Cerebellar nuclear complex (tissue), 1 donor: ENCODE data around the gene KIF6.
"Not testable (repeated sequence)": the region's sequence is repeated elsewhere in the genome, so short reads cannot be mapped to it uniquely, and the experiment has no call there.

ENCODE experiments used
- DNase-seq, 2 experiments: peaks; one replicate each; lab custom pipeline; 2025; lab: John Stamatoyannopoulos, UW

Gene KIF6

DNA sequence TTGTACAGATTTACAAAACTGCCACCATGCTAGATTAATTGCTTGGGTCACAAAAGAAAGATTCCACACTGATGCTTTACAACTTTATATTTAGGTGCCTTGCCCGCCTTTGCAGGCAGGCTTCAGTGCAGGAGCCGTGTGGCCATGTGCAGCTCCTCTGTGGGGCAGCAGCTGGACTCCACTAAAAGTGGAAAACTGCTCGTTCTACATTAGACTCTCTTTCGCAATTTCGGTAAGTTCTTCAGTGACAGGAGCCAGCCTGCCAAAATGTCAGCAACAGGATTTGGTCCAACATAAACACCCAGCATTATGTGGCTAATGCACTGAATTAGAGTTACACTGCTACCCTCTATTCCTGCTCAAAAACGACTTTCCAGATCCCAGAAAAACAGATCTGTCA, 228.3 kb downstream of the KIF6 start:
- DNase-seq, result no peak

DNA sequence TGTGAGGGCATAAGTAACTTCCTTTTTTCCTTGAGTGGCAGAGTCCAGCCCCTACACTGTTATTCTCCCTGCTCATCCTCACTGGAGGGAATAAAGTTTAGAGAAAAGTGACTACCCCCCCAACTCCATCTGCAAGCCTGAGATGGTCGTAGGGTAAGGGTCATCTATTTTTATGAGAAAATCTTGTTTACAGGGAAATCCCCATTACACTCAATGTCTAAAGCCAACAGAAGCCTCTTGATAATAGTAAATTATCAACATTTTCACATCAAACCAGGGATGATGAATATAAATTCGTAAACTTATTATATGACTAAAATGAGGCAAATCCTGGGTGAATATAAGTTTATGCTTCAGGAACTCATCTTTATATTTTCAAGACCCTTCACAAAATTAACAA, 228.8 kb downstream of the KIF6 start:
- DNase-seq, result no peak

DNA sequence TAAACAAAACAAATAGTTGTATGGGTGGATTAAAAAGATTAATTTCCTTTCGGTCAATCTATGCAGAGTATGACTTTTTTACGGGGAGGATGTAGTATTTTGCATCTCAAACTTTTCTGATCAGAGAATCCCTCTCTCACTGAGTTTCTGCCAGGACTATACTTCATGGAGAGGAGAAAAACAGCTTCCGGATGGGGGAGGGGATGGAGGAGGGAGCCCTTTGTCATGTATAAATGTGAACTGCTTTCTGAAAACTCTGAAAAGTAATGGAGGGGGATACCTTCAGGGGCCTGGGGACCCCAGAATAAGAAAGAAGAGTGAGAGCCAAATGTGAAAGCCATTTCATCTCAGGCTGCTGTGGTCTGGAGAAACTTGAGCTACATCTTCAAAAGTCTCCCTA, 229.6 kb downstream of the KIF6 start:
- DNase-seq, result no peak

DNA sequence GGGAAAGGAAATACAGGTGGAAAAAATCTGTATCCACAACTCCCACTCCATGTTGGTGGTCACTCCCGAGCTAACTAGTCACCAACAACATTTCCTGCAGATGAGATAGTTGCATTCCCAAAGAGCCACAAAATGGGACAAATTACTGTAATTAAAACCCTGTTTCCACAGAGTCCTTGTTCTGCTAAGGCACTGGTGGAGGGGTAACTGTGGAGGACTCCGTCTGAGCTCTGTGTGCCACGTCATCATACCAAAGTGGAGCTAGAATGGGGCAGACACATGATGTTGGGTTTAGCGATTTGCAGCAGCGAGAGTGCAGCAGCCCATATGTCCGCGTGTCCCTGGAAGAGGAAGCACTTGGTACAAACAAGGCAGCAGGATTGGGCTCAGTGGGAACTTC, 230.2 kb downstream of the KIF6 start:
- DNase-seq, result no peak

DNA sequence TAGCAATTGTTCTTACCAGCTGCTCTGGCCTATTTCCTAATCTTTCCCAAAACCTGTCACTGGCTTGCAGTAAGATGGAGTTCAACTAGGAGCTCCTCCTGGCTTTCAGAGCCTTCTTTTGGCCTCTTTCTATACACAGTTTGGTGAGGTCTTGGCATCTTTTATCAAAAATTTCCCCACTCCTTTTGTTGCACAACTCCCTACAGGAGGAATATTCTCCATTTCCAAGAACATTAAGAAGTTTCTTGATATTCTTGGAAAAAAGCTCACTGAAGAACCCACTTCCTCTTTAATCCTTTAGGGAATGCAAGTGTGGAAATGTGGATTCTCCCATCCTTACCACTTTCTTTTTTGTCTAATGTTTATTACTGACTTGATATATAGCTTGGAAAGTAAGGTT, 231.4 kb downstream of the KIF6 start:
- DNase-seq, result no peak

DNA sequence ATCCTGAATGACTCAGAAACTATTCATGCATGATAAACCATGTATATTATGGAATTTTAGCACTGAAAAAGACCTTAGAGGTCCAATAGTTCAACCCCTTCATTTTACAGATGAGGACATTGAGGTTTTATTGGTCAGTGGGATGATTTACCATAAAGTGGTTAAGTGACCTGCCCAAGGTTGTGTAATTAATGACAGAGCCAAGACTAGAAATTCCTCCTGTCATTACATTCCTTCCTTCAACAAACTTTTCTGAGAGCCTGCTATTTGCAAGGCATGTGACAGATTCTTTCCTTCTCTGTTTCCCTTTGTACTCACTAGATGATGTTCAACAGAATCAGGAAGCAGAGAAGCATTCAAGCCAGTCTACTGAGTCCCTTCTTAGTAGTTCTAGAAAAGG, 232.0 kb downstream of the KIF6 start:
- DNase-seq, result no peak

DNA sequence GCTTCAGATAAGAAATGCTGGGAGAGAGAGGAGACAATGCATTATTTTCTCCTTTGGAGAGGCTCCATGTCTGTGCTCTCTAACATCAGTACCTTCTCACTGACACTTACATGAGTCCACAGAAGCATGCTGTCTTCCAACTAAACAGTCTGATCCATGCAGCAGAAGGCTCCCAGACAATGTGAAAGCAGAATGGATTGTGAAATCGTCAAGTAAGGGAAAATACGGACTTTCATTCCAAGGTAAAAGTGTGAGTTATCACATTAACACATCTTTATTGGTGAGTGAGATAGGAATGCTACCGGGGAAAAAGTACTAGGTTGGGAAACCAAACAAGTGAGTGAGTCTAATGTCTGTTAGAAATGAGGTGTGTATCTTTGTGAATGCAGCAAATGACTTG, 235.1 kb downstream of the KIF6 start:
- DNase-seq, result no peak

DNA sequence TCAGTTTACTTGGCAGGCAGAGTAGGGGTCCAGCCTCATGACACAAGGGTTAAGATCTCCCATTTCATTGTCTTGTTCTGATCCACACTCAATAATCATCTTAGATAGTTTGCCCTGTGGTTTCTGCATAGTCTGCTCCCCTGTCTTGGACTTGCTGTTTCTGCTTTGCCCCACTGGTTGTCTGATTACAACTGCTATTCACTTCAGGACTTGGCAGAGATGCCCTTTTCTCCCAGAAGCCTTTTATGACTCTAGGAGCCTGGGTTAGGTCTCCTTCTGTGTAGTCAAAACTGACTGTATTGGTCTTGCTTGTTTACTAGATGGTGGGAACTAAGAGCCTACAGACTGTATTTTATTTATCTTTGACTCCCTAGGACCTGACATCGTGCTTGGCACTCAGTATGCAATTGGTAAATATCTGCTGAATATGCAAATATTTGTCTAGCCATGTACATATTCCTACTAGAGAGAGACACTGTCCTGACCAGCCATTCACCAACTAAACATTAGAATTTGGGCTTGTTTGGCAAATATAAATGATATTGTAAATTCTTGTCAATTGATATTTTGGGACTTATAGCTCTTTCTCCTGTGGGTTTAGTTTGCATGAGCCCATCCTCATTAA, 236.8 kb downstream of the KIF6 start:
- no peak for DNase-seq

DNA sequence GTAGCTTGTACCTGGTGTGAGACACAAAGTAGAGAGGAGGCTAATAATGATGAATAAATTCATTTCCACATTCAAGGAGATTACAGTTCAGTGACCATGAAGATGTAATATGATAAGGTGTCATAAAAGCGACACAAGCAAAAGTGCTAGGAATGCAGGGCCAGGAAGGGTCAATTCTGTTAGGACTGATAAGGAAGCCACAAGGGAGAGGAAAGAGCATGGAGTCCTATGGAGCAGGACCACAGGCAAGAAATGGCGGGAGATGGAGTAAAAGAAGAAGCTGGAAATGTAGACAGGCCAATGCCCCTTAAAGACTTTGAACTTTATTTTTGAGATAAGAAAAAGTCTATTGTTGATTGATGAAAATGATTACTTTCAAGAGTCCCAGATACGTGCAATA, 240.9 kb downstream of the KIF6 start:
- DNase-seq, result no peak

DNA sequence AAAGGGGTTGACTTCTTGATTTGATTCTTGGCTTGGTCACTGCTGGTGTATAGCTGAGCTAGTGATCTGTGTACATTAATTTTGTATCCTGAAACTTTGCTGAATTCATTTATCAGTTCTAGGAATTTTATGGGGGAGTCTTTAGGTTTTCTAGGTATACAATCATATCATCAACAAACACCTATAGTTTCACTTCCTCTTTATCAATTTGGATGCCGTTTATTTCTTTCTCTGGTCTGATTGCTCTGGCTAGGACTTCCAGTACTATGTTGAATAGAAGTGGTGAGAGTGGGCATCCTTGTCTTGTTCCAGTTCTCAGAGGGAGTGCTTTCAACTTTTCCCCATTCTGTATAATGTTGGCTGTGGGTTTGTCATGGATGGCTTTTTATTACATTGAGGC, 245.4 kb downstream of the KIF6 start:
- DNase-seq, result not testable (repeated sequence)

DNA sequence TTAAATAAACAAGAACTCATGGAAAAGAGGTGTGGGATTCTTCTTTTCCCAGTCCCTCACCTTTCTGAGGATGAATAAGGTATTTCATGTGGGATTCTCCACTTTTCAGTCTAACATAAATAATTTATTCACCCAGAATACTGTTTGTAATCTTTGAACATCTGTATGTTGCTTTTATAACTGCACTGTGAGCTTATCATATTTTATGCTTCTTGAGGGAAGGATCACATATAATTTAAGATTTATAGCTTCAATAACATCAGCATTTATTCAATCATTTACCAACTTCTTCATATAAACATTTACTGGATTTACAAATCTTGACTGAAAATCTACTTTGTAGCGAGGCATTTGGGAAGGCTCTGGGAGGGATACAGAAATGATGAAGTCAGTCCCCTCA, 248.5 kb downstream of the KIF6 start:
- no peak for DNase-seq

DNA sequence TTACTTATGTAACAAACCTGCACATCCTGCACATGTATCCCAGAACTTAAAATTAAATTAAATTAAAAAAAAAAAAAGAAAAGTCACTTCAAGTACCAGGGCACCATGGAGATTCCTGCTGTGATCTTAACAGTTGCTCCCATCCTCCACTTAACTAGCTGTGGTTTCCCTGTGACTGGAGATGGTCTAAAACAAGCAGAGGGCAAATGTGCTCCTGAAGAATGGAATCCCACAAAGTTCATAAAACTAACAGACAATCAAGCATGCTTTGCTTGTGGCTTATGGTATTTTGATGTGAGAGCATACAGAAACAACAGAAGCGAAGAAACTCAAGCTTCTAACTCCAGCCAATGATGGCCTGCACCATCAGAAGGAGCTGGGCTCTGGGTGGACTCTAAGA, 249.1 kb downstream of the KIF6 start:
- no peak for DNase-seq

DNA sequence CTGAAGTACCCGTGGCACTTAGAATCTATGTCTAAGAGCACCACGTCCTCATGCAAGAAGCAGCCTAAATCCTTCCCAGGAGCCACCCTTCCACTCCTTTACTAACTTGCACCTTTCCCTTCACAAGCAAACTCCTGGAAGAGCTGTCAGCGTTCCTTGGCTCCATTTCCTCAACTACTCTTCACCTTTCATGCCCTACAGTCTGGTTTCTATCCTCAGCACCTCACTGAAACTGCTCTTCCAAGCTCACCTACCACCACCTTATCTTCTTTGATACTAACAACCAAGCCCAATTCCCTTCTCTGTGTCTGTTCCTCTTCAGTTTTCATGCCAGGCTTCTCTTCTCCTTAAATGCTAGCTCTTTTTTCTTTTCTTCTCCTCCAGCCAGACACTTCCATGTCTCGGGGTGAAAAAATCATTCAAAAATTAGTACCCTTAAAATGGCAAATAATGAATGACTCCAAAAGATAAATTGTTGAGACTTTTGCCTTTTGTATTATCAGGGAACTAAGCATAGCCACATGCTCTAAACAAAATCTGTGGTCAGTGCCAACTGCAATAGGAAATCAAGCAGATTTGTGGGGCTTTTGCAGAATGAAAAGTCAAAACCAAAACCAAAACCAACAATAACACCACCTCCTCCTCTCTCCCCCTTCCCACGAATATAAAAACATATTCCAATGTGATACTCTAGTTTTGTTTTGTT, 253.1 kb downstream of the KIF6 start:
- no peak for DNase-seq

DNA sequence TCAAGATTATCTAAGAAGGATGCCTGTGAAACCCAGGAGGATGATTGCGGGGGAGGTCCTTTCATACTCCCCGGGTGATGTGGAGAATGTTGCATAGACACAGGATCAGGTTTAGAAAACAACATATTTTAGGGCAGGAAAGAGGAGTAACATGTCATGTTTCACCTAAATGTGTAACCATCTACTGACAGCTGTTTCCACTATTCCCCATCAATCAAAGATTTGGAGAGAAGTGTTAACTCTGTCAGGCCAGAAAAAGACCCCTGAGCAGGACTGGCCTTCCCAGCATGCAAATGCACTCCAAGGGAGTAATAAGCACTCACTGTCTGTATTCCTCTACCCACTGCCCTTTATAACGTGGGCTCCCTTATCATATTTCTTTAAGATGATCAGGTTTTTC, 254.7 kb downstream of the KIF6 start:
- no peak for DNase-seq

DNA sequence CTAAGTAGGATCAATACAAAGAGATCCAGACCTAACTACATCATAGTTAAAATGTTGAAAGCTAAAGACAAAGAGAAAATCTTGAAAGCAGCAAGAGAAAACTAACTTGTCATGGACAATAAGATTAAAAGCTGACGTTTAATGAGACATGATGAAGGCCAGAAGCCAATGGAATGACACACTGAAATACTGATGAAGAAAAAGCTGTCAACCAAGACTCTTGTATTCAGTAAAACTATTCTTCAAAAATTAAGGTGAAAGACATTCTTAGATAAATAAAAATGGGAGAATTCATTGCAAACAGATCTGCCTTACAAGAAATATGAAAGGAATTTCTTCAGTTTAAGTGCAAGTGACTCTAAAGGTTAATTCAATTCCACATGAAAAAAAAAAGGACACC, 256.8 kb downstream of the KIF6 start:
- no peak for DNase-seq

DNA sequence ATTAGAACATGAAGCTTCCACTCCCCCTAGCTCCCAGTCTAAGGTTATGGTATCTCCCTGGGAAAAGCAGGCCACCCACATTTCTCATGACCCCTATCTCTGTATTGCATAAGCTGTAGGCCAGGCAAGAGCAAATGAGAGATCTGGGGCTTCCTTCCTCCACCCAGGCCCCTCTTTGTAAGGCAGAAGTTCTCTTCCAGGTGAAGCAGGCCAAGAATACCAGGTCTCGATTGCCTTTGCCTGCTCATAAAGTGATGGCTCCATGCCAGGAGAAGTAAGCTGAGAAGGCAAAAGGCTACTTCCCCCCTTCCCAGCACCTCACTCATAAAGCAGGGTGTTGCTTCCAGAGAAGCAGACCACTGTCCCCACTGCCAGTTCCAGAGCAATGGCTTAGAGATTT, 258.6 kb downstream of the KIF6 start:
- DNase-seq, result no peak

DNA sequence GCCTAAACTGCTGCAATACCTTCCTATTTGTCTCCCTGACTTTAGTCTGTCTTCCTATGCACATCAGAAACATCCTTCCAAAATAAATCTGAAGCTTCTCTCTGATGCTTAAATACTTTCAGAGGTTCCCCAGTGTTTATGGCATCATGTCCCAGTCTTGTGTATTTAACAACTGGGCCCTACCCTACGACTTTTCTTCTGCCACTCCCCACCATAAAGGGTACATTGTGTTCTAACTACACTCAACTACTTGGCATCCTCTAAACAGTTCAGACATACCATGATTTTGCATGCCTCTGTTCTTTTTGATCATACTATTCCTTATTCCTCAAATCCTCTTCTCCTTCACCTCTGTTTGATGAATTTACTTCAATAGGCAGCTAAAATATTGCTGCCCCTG, 259.7 kb downstream of the KIF6 start:
- no peak for DNase-seq

DNA sequence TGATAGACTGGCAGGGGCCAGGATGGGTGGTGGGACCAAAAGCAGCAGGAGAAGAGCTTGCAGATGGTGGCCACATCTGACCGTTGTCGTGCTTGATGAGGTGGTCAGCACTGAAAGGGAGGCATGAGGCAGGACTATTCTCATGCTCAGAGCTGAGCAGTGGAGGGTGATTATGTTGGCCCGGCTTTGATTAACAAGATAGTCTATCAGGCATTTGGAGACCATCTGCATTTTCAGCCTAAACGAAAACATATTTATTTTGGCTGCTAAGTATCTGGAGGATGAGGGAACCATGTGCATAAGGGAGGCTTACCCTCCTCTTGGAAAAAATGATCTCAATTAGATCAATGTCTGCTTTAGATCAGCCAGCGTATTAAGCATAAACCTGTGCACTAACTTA, 261.1 kb downstream of the KIF6 start:
- no peak for DNase-seq

DNA sequence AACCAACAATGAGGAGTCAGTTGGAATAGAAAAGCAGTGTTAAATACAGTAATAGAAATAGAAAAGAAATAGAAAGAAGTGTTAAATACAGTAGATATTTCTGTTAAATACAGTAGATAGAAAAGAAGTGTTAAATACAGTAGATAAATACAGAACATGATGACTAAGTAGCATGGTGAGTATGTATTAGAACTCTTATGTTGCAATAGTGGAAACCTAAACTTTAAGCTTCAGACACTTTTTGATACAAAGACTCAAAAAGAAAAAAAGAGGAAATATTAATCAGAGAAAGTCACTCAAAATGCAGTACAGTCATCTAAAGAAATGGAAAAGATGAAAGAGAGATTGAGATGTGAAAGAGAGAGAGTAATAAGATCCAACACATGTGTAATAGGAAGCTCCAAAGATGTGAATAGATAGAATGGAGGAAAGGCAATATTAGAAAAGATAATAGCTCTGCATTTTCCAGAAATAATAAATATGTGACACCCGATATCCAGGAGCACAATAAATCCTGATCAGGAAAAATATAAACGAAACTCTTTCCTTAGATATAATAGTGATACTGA, 271.2 kb downstream of the KIF6 start:
- no peak for DNase-seq

DNA sequence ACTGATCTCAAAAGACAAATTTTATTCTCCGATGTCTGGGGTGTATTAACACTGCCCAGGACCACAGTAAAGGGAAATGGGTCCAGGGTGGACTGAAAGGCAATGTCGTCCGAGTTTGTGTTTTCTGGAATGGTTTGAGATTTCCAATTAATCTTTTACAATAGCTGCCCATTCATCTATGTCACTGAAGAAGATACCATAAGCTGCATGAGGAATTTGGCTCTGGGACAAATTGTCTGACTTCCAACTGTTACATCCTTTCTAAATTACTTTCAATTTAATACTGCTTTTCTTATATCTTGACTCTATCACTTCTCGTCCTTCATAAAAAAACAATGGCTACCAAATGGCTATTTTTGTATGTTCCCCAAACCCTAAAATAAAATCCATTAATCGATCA, 272.0 kb downstream of the KIF6 start:
- no peak for DNase-seq

DNA sequence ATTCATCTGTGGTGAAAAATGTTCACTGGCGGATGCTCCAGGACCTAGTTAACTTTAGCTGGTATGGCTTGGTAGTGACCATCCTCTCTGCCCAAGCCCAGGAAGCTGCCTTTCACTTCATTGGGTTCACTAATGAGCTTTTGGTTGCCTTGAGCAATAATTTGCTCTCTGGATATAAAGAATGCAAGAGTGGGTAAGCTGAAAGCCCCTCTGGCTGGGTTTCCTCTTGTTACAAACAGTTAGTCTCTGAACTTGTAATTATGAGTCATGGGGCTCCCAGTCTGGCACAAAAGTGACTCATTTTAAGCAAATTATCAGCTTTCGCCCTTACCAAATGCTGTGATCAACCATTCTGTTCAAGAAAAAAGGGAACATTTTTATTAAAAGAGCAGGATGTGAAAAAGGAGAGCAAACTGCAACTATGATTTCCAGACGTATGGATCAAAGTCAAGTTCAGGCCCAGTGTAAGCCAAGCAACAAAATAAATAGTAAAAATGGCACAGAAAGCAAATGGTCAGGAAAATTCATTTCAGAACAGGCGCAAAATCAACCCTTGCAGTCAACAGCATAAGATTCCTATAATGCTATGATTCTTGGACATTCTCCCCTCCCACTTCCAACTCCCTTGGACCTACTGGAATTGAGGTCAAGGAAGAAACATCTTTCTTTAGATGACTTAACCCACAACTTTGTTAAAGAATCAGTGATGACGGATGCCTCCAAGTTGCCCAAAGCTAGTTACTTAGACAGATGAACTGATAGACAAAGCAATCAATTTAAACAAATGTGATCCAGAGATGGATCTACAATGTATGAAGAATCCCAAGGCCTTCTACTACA, 272.7 kb downstream of the KIF6 start:
- DNase-seq, result no peak

DNA sequence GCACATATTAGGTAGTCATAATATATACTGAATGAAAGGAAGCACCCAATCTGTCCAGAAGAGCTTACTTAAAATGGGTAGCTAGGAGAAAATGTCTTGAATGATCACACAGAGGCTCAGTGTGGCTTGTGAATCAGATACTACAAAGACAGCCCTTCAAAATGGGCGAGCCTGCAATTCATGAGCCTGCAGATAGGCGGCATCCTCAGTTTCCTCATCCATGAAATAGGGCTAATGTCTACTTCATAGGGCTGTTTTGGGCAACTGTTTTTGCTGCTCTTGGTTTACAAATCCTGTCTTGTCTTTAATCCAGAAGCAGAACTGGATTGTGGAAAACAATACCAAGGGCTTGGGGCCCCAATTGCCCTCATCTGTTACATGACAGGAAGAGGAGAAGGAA, 273.4 kb downstream of the KIF6 start:
- no peak for DNase-seq

DNA sequence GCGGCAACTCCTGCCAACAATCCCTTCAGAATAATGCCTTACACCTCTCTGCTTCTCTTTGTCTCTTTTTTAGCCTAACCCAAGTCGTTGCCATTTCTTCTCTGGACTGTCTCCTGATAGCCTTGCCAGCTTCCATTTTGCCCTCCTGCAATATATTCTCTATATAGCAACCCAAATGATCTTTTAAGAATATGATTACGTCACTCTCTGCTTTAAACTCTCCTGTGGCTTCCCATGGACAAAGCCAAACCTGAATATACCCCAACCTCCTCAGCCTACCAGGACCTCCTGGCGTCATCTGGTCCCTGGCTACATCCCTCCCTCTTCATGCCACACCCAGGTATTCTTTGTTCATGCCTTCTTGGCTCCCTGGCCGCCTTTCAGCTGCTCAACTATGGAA, 276.2 kb downstream of the KIF6 start:
- DNase-seq, result no peak
